Measurements from ENCODE around the gene ROR1. TPM values are rescaled to one million over a fixed set of nuclear protein-coding genes. Genes with fewer than 3 reads are reported as not detected.

Gene ROR1
- total and polyA plus RNA-seq, 9 of the 15 experiments (the other 6 are each of a cell fraction or from before 2014, with no cell fraction given): 0.02 TPM; not detected in 8

DNA sequence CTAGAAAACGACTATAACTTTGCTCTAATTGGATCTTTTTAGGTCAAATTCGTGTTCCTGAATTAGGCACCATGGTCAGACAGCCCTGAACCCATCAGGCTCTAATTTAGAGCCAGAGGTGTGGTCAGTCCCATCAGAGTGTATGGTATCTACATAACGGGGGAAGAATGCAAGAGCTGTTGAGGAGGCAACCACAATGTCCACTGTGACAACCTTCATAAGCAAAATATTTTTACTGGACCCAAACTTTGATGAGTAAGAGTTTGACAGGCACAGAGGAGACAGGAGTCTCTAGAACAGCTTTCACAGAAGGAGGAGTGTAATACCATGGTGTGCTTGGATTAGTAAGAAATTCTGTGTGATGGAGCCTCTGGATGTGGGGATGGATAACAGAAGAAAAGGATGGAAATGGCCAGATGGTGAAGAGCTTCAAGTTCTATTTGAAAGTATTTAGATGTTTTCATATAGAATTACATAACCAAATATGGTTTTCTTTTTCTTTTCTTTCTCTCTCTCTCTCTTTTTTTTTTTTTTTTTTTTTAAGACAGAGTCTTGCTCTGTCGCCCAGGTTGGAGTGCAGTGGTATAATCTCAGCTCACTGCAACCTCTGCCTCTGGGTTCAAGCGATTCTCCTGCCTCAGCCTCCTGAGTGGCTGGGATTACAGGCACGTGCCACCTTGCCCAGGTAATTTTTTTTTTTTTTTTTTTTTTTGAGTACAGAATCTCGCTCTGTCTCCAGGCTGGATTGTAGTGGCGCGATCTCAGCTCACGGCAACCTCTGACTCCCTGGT lies 454.5 kb downstream of the ROR1 start:
- Histone ChIP-seq H3K4me2 (ENCODE audit: insufficient read depth, low read length) (no peak overlapping the region), H3K4me3 (no peak overlapping the region), H3K79me2 (ENCODE audit: control insufficient read depth, insufficient read depth, low read length) (no peaks in the 10 kb centered on the region), H3K9me1 (ENCODE audit: control insufficient read depth, insufficient read depth, low read length) (no peaks in the 10 kb centered on the region), H3K9ac (ENCODE audit: insufficient read depth in 1 of 2, low read depth in 2 of 2, low read length in 2 of 2) (no peak overlapping the region), H3K4me1 (replicated peaks in 1 of 2; ENCODE audit: control insufficient read depth in 2 of 2, insufficient read depth in 2 of 2, low read length in 2 of 2) (no peaks in the 10 kb centered on the region), H3K27me3 (ENCODE audit: control insufficient read depth in 2 of 2, insufficient read depth in 2 of 2, low read length in 2 of 2) (no peaks in the 10 kb centered on the region), H3K36me3 (ENCODE audit: control insufficient read depth, insufficient read depth, low read length) (no peaks in the 10 kb centered on the region), H2AFZ (ENCODE audit: low read depth, low read length) (no peak overlapping the region), H3K27ac (ENCODE audit: extremely low read depth, low read depth, low read length) (no peak overlapping the region), H3K9me3 (replicated peaks; ENCODE audit: control insufficient read depth, insufficient read depth, low read depth, low read length) (no peaks in the 10 kb centered on the region), H4K20me1 (replicated peaks; ENCODE audit: control insufficient read depth, insufficient read depth, low read length) (no peaks in the 10 kb centered on the region)
- intact Hi-C loops (cut with micrococcal nuclease): no loop called here
- DNase-seq (ENCODE audit: extremely low read depth in 1 of 4, low spot score in 3 of 4): no peak
- ChIA-PET POLR2A (interaction anchor here (0.7 kb wide), 1 partner anchor 57 kb away, joined by 3 read pairs; no protein-coding TSS in a partner anchor), CTCF (ENCODE audit: low intra/inter-chr PET ratio) (no interaction called here)
- FAIRE-seq: no peak
- ATAC-seq: no peak
- WGBS (ENCODE audit: insufficient coverage, low coverage, missing lambda C conversion rate): 0% methylated on average over 4 of the region's 10 CpGs
- BruUV-seq (replicated peaks): no TSS peak
- in situ Hi-C loops (cut with MboI): no loop called here
- TF ChIP-seq PKNOX1 (IDR thresholded peaks at IDR 0.05) (no peak), BACH1 (tag; IDR thresholded peaks at IDR 0.05) (no peak), TSHZ1 (CRISPR knock-in tag; IDR thresholded peaks at IDR 0.05) (no peak), STAT5A (IDR thresholded peaks at IDR 0.05; ENCODE audit: borderline replicate concordance, low read length) (no peak), ZNF778 (CRISPR knock-in tag; IDR thresholded peaks at IDR 0.05) (no peak), RB1 (IDR thresholded peaks at IDR 0.05; ENCODE audit: low read depth) (no peak), E2F1 (CRISPR knock-in tag; IDR thresholded peaks at IDR 0.05) (no peak), FUS (optimal IDR thresholded peaks at IDR 0.05; ENCODE audit: low read depth, low read length) (no peak), PHB2 (IDR thresholded peaks at IDR 0.05; ENCODE audit: low read depth) (no peak), DIDO1 (tag; IDR thresholded peaks at IDR 0.05; ENCODE audit: low read depth) (no peak), PRMT5 (CRISPR knock-in tag; IDR thresholded peaks at IDR 0.05) (no peak)
- TF ChIP-seq, protein P1, sequence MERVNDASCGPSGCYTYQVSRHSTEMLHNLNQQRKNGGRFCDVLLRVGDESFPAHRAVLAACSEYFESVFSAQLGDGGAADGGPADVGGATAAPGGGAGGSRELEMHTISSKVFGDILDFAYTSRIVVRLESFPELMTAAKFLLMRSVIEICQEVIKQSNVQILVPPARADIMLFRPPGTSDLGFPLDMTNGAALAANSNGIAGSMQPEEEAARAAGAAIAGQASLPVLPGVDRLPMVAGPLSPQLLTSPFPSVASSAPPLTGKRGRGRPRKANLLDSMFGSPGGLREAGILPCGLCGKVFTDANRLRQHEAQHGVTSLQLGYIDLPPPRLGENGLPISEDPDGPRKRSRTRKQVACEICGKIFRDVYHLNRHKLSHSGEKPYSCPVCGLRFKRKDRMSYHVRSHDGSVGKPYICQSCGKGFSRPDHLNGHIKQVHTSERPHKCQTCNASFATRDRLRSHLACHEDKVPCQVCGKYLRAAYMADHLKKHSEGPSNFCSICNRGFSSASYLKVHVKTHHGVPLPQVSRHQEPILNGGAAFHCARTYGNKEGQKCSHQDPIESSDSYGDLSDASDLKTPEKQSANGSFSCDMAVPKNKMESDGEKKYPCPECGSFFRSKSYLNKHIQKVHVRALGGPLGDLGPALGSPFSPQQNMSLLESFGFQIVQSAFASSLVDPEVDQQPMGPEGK (CRISPR knock-in tag; IDR thresholded peaks at IDR 0.05; ENCODE audit: borderline replicate concordance): no peak
- TF ChIP-seq, protein P2, sequence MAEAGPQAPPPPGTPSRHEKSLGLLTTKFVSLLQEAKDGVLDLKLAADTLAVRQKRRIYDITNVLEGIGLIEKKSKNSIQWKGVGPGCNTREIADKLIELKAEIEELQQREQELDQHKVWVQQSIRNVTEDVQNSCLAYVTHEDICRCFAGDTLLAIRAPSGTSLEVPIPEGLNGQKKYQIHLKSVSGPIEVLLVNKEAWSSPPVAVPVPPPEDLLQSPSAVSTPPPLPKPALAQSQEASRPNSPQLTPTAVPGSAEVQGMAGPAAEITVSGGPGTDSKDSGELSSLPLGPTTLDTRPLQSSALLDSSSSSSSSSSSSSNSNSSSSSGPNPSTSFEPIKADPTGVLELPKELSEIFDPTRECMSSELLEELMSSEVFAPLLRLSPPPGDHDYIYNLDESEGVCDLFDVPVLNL (CRISPR knock-in tag; IDR thresholded peaks at IDR 0.05; ENCODE audit: low read depth): no peak
